ENCODE measurements around the gene MGRN1.

Gene MGRN1

GRCh38 chr16:4654011-4654963, 29.7 kb downstream of the MGRN1 start:
- Histone ChIP-seq H3K36me3 (ENCODE audit: control insufficient read depth, insufficient read depth, low read length) (peaks cover 7% of the 10 kb centered on the region), H3K27ac (ENCODE audit: low read length) (no peak overlapping the region), H3K9me3 (ENCODE audit: control insufficient read depth, insufficient read depth, low read length) (no peaks in the 10 kb centered on the region), H3K4me3 (ENCODE audit: low read length) (no peak overlapping the region), H3K27me3 (ENCODE audit: control insufficient read depth, insufficient read depth, low read length) (no peaks in the 10 kb centered on the region), H3K4me1 (ENCODE audit: control insufficient read depth, insufficient read depth, low read length) (no peaks in the 10 kb centered on the region; the same call in 1 of the 2 replicates)
- no peak for DNase-seq (ENCODE audit: low read depth, low spot score)
- WGBS (ENCODE audit: insufficient coverage, insufficient read length) = no CpG with 5 or more reads among the region's 16 CpGs

GRCh38 chr16:4654964-4655590, 30.5 kb downstream of the MGRN1 start:
- Histone ChIP-seq H3K36me3 (ENCODE audit: control insufficient read depth, insufficient read depth, low read length) (peaks cover 12% of the 10 kb centered on the region), H3K9me3 (ENCODE audit: control insufficient read depth, insufficient read depth, low read length) (no peaks in the 10 kb centered on the region), H3K27ac (ENCODE audit: low read length) (no peak overlapping the region), H3K27me3 (ENCODE audit: control insufficient read depth, insufficient read depth, low read length) (no peaks in the 10 kb centered on the region), H3K4me3 (ENCODE audit: low read length) (no peak overlapping the region), H3K4me1 (ENCODE audit: control insufficient read depth, insufficient read depth, low read length) (no peaks in the 10 kb centered on the region; the same call in 1 of the 2 replicates)
- no CpG with 5 or more reads among the region's 12 CpGs for WGBS (ENCODE audit: insufficient coverage, insufficient read length)
- DNase-seq (ENCODE audit: low read depth, low spot score) = no peak

DNA sequence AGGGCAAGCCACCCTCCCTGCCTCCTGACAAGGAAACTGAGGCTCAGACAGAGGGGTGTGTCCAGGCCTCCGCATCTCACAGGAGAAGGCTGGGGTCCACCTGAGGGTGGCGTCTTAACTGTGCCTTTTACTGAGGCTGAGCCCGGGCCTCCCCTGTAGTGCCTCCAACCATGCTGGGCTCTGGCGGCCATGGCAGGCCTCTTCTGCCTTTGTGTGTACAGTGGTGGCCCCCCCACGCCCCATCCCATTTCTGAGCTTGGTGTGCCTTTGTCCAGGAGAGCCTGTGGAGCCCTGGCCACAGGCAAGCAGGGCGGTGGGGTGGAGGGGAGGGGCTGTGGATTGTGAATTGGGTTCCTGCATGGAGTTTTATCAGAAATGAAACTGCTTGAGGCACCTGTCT, 31.2 kb downstream of the MGRN1 start:
- no peak for DNase-seq (ENCODE audit: low read depth, low spot score)
- H3K36me3 ChIP-seq (ENCODE audit: control insufficient read depth, insufficient read depth, low read length) = peaks cover 12% of the 10 kb centered on the region
- H3K4me1 ChIP-seq (ENCODE audit: control insufficient read depth, insufficient read depth, low read length) = no peaks in the 10 kb centered on the region; the same call in 1 of the 2 replicates
- no peaks in the 10 kb centered on the region for H3K27me3 ChIP-seq (ENCODE audit: control insufficient read depth, insufficient read depth, low read length)
- no CpG with 5 or more reads among the region's 6 CpGs for WGBS (ENCODE audit: insufficient coverage, insufficient read length)
- no peak overlapping the region for H3K4me3 ChIP-seq (ENCODE audit: low read length)
- H3K9me3 ChIP-seq (ENCODE audit: control insufficient read depth, insufficient read depth, low read length) = no peaks in the 10 kb centered on the region
- no peak overlapping the region for H3K27ac ChIP-seq (ENCODE audit: low read length)

- Histone ChIP-seq H3K4me3 (ENCODE audit: low read length) (no peak overlapping the region), H3K27me3 (ENCODE audit: control insufficient read depth, insufficient read depth, low read length) (no peaks in the 10 kb centered on the region), H3K27ac (ENCODE audit: low read length) (no peak overlapping the region), H3K36me3 (ENCODE audit: control insufficient read depth, insufficient read depth, low read length) (peaks cover 12% of the 10 kb centered on the region), H3K4me1 (ENCODE audit: control insufficient read depth, insufficient read depth, low read length) (no peaks in the 10 kb centered on the region; the same call in 1 of the 2 replicates), H3K9me3 (ENCODE audit: control insufficient read depth, insufficient read depth, low read length) (no peaks in the 10 kb centered on the region)
- no CpG with 5 or more reads among the region's 12 CpGs for WGBS (ENCODE audit: insufficient coverage, insufficient read length)
- DNase-seq (ENCODE audit: low read depth, low spot score) = no peak
Observed at GRCh38 chr16:4656221-4656620, 31.6 kb downstream of the MGRN1 start.

GRCh38 chr16:4656695-4657686, 32.4 kb downstream of the MGRN1 start:
- Histone ChIP-seq H3K4me3 (ENCODE audit: low read length) (no peak overlapping the region), H3K27me3 (ENCODE audit: control insufficient read depth, insufficient read depth, low read length) (no peaks in the 10 kb centered on the region), H3K4me1 (ENCODE audit: control insufficient read depth, insufficient read depth, low read length) (no peaks in the 10 kb centered on the region; the same call in 1 of the 2 replicates), H3K36me3 (ENCODE audit: control insufficient read depth, insufficient read depth, low read length) (peaks cover 12% of the 10 kb centered on the region), H3K27ac (ENCODE audit: low read length) (no peak overlapping the region), H3K9me3 (ENCODE audit: control insufficient read depth, insufficient read depth, low read length) (no peaks in the 10 kb centered on the region)
- no peak for DNase-seq (ENCODE audit: low read depth, low spot score)
- no CpG with 5 or more reads among the region's 25 CpGs for WGBS (ENCODE audit: insufficient coverage, insufficient read length)

GRCh38 chr16:4659363-4660353, 35.0 kb downstream of the MGRN1 start:
- Histone ChIP-seq H3K4me1 (ENCODE audit: control insufficient read depth, insufficient read depth, low read length) (no peaks in the 10 kb centered on the region; the same call in 1 of the 2 replicates), H3K9me3 (ENCODE audit: control insufficient read depth, insufficient read depth, low read length) (no peaks in the 10 kb centered on the region), H3K36me3 (ENCODE audit: control insufficient read depth, insufficient read depth, low read length) (peaks cover 11% of the 10 kb centered on the region), H3K27ac (ENCODE audit: low read length) (no peak overlapping the region), H3K4me3 (ENCODE audit: low read length) (no peak overlapping the region), H3K27me3 (ENCODE audit: control insufficient read depth, insufficient read depth, low read length) (no peaks in the 10 kb centered on the region)
- no peak for DNase-seq (ENCODE audit: low read depth, low spot score)
- WGBS (ENCODE audit: insufficient coverage, insufficient read length) = no CpG with 5 or more reads among the region's 29 CpGs

- H3K9me3 ChIP-seq (ENCODE audit: control insufficient read depth, insufficient read depth, low read length) = no peaks in the 10 kb centered on the region
- WGBS (ENCODE audit: insufficient coverage, insufficient read length) = no CpG with 5 or more reads among the region's 18 CpGs
- no peak overlapping the region for H3K27ac ChIP-seq (ENCODE audit: low read length)
- DNase-seq (ENCODE audit: low read depth, low spot score) = no peak
- H3K4me3 ChIP-seq (ENCODE audit: low read length) = no peak overlapping the region
- H3K36me3 ChIP-seq (ENCODE audit: control insufficient read depth, insufficient read depth, low read length) = peaks cover 10% of the 10 kb centered on the region; the same call in 1 of the 2 replicates
- H3K27me3 ChIP-seq (ENCODE audit: control insufficient read depth, insufficient read depth, low read length) = no peaks in the 10 kb centered on the region
- no peaks in the 10 kb centered on the region; the same call in 1 of the 2 replicates for H3K4me1 ChIP-seq (ENCODE audit: control insufficient read depth, insufficient read depth, low read length)
Observed at GRCh38 chr16:4660454-4661007, 35.9 kb downstream of the MGRN1 start.

GRCh38 chr16:4661661-4662060, 37.0 kb downstream of the MGRN1 start:
- H3K36me3 ChIP-seq (ENCODE audit: control insufficient read depth, insufficient read depth, low read length) = peaks cover 14% of the 10 kb centered on the region
- WGBS (ENCODE audit: insufficient coverage, insufficient read length) = no CpG with 5 or more reads among the region's 11 CpGs
- H3K4me3 ChIP-seq (ENCODE audit: low read length) = no peak overlapping the region
- H3K9me3 ChIP-seq (ENCODE audit: control insufficient read depth, insufficient read depth, low read length) = no peaks in the 10 kb centered on the region
- DNase-seq (ENCODE audit: low read depth, low spot score) = no peak
- H3K27ac ChIP-seq (ENCODE audit: low read length) = no peak overlapping the region
- no peaks in the 10 kb centered on the region for H3K27me3 ChIP-seq (ENCODE audit: control insufficient read depth, insufficient read depth, low read length)
- no peaks in the 10 kb centered on the region; the same call in 1 of the 2 replicates for H3K4me1 ChIP-seq (ENCODE audit: control insufficient read depth, insufficient read depth, low read length)

- Histone ChIP-seq H3K4me3 (ENCODE audit: low read length) (no peak overlapping the region), H3K9me3 (ENCODE audit: control insufficient read depth, insufficient read depth, low read length) (no peaks in the 10 kb centered on the region), H3K36me3 (ENCODE audit: control insufficient read depth, insufficient read depth, low read length) (peaks cover 21% of the 10 kb centered on the region), H3K27ac (ENCODE audit: low read length) (no peak overlapping the region), H3K4me1 (ENCODE audit: control insufficient read depth, insufficient read depth, low read length) (no peaks in the 10 kb centered on the region; the same call in 1 of the 2 replicates), H3K27me3 (ENCODE audit: control insufficient read depth, insufficient read depth, low read length) (no peaks in the 10 kb centered on the region)
- DNase-seq (ENCODE audit: low read depth, low spot score) = no peak
- WGBS (ENCODE audit: insufficient coverage, insufficient read length) = no CpG with 5 or more reads among the region's 5 CpGs
Observed at GRCh38 chr16:4663465-4663776, 38.8 kb downstream of the MGRN1 start.
